HG03095 (cell line): ENCODE results near the gene RNF212.

Experiments
- ATAC-seq: cut with Tn5 transposase; IDR thresholded peaks from one replicate; pipeline ENCODE4 v1.9.1; 2021; ENCODE audit warnings: moderate library complexity; ENCODE audit not compliant: unreplicated experiment

RNF212 gene

DNA sequence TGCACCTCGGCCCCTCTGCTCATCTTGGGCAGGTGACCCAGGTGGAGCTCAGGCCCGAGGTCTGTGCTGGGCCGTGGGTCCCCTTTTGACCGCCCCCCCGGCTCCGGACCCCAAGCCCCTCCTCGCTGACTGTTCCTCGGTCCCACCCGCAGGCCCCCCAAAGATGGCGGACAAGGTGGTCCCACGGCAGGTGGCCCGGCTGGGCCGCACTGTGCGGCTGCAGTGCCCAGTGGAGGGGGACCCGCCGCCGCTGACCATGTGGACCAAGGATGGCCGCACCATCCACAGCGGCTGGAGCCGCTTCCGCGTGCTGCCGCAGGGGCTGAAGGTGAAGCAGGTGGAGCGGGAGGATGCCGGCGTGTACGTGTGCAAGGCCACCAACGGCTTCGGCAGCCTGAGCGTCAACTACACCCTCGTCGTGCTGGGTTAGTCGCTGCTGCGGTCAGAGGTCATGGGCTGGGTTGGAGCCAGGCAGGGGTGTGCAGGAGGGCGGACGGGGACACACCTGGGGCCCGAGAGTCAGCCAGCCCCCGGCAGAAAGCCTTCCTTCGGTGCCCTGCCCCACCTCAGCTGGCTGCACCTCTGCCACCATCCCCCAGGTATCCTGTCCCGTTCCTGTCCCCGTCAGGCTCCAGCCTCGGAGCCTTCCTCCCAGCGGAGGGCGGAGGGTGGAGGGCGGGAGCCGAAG lies 91.2 kb downstream of the RNF212 start:
- no peak for ATAC-seq
